Left renal cortex interstitium (tissue), 4 donors: ENCODE measurements around the gene ADAMTS14. TPM values are rescaled to one million over a fixed set of nuclear protein-coding genes. Genes with fewer than 3 reads are reported as not detected.

Experiments
- DNase-seq, 4 donors: peaks; one replicate each; pipeline ENCODE4 v3.0.0-alpha.2; 2013; ENCODE audit warnings: low read depth in 4 of 4, low spot score in 2 of 4, missing footprints in 1 of 4
- polyA plus RNA-seq, 4 donors: library from polyadenylated mRNA; unstranded; fragments of 120-200 nt; gene quantifications; one replicate each; pipeline ENCODE4 v1.2.1, GENCODE V29; 2013; ENCODE audit not compliant: insufficient read length in 4 of 4

Gene ADAMTS14
- polyA plus RNA-seq, 4 donors: 0.96 to 1.6 (median 1.4) TPM

GRCh38 chr10:70748801-70749573 is 76.7 kb downstream of the ADAMTS14 start:
- DNase-seq: no peak

DNA sequence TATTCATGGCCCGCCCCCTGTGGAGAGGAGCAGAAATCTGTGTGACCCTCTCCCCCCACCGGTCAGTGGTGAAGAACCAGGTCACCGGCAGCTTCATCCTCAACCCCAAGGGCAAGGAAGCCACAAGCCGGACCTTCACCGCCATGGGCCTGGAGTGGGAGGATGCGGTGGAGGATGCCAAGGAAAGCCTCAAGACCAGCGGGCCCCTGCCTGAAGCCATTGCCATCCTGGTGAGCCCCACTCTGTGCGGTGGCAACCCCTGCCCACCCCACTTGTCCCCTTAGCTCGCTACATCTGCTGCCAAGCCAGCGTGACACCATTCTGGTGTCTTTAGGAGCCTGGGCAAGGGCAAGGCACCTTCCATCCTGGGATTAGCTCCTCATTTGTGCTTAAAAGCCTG is 77.5 kb downstream of the ADAMTS14 start:
- DNase-seq: no peak

GRCh38 chr10:70750156-70750703 is 77.9 kb downstream of the ADAMTS14 start:
- no peak for DNase-seq

GRCh38 chr10:70751356-70751755 is 79.0 kb downstream of the ADAMTS14 start:
- no peak for DNase-seq

GRCh38 chr10:70751991-70752390 is 79.7 kb downstream of the ADAMTS14 start:
- no peak for DNase-seq

DNA sequence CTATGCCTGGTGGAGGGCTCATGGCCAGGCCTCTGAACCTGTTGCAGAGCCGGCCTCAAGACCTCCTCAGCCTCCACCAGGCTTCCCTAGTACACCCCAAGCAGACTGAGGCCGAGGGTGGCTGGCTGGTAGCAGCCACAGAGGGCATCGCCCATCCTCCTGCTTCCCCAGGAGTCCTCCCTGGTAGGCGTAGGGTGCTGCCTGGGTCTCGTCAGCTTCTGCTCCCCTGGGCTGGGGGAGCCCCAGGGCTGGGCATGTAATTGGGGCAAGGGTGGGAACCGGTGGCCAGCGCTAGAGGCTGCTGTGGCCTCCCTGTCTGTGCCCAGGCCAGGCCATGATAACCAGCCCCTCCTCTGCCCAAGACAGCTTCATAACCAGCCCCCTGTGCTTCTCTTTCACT is 80.3 kb downstream of the ADAMTS14 start:
- no peak for DNase-seq

DNA sequence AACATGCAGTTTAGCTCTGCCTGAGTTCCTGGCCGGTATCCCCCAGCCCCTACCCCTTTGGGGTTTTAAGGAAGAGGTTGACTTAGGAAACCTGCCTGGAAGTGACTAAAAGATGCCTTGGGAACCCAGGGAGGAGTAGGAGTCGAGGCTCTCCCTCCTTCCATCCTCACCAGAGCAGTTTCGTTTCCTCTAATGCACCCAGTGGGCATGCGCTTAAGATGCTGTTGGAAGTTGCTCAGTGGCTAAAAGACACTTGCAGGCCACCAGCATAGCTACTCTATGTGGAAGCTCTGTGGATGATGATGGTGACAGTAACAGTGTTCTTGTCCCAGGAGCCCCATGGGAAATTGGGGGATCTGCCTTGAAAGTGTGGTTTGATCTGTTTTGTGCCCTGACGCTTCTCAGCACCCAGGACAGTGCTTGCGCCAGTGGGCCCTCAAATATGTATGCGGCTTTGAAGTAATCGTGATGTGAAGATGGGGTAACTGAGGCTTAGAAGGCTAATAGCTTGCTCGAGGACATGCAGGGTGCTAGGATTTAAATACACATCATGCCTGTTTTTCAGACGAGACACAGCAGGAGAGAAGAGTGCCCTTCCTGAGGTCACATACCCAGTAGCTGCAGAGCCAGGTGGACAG is 80.8 kb downstream of the ADAMTS14 start:
- DNase-seq: no peak

DNA sequence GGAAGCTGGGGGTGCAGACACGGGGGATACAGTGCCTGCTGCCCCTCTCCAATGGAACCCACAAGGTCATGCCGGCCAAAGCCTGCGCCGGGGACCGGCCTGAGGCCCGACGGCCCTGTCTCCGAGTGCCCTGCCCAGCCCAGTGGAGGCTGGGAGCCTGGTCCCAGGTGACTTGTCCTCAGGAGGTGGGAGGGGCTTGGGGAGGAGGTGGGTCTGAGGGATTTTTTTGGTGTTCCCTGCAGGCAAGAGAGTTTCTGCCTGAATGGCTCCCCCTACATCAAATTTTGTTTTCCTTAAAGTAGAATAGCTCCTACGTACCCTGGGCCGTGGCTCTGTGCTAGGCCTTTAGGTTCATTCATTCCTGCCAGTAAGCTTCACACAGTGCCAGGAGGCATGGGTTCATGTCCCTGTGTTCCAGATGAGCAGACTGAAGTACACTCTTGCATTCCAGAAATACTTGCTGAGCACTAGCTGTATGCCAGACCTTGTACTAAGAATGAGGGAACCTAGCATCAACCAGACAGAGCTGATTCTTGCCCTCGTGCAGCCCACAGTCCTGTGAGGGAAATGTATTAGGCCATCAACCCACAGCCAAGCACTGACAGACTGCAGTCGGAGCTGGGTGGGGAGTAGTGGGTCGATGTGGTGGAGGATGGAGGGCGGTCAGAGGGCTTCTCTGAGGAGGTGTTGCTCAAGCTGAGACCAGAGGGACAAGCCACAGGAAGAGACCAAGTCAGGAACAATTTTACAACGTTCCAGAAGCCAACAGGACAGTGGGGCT is 81.7 kb downstream of the ADAMTS14 start:
- no peak for DNase-seq

DNA sequence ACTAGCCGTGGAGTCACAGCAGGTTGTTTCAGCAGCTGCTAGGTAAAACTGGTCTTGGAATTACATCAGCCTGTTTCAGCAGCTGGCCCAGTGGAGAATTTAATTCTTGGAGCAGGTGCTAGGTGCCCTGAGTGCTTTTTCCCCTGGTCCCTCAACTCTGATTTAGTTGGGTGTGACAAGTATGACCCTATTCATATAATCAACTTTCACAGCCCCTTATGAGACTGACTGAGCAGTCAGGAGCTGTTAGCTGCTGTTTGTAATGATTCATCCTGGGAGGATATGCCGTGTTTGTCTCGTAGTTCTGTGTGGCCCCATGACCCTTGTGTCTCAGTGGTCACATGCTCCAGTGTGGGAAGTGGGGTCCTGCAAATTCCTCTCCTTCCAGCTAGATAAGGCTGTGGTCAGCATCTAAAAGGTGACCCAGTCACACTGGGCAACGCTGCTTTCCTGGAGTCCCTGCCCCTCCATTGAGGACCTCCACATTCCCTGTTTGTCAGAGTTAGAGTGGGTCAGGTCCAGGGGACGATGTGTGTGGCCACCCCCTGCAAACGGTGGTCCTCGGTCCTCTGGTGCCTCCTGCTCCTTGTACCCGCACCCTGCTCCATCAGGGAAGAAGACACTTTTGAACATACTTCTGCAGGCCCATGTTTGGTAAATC is 84.5 kb downstream of the ADAMTS14 start:
- no peak for DNase-seq

DNA sequence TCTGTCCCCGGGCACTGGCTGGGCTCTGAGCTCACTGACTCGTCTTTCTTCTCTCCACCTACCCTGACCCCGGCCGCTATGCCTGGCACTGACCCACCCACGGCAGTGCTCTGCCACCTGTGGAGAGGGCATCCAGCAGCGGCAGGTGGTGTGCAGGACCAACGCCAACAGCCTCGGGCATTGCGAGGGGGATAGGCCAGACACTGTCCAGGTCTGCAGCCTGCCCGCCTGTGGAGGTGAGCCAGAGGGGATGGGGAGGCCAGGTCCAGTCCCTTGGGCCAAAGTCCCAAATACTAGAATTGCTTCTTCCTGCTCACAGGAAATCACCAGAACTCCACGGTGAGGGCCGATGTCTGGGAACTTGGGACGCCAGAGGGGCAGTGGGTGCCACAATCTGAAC is 85.5 kb downstream of the ADAMTS14 start:
- DNase-seq: no peak

- peak in 3 of 4 donors; percentile 54 to 81 (median 59) for DNase-seq
Observed at GRCh38 chr10:70758757-70759514, 86.6 kb downstream of the ADAMTS14 start.

DNA sequence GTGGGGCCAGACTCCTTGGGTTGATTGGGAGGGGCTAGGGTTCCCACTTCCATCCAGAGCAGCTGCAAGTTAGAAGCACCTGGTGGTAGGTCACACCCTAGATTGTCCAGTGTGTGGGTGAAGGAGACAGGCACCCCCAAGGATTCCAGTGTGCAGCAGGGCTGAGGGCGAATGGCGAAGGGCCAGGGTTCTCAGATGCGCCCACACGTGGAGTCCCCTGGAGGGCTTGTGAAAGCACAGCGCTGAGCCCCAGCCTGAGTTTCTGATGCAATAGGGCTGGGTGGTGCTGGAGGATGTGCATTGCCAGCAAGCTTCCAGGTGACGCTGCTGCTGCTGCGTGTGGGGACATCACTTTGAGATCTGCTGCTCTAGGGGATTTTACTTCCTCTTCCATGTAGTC is 87.5 kb downstream of the ADAMTS14 start:
- DNase-seq: no peak

- DNase-seq: no peak
Observed at GRCh38 chr10:70760271-70760787, 88.0 kb downstream of the ADAMTS14 start.

DNA sequence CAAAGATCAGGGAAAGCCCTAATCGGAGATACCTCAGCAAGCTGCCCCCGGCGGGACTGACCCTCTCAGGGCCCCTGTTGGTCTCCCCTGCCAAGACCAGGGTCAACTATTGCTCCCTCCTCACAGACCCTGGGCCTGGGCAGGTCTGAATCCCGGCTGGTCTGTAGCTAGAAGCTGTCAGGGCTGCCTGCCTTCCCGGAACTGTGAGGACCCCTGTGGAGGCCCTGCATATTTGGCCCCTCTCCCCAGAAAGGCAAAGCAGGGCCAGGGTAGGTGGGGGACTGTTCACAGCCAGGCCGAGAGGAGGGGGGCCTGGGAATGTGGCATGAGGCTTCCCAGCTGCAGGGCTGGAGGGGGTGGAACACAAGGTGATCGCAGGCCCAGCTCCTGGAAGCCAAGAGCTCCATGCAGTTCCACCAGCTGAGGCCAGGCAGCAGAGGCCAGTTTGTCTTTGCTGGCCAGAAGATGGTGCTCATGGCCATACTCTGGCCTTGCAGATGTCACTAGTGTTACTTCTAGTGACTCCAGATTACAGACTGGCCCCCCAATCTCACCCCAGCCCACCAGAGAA is 88.8 kb downstream of the ADAMTS14 start:
- peak in 1 of 4 donors; percentile 26 for DNase-seq

DNA sequence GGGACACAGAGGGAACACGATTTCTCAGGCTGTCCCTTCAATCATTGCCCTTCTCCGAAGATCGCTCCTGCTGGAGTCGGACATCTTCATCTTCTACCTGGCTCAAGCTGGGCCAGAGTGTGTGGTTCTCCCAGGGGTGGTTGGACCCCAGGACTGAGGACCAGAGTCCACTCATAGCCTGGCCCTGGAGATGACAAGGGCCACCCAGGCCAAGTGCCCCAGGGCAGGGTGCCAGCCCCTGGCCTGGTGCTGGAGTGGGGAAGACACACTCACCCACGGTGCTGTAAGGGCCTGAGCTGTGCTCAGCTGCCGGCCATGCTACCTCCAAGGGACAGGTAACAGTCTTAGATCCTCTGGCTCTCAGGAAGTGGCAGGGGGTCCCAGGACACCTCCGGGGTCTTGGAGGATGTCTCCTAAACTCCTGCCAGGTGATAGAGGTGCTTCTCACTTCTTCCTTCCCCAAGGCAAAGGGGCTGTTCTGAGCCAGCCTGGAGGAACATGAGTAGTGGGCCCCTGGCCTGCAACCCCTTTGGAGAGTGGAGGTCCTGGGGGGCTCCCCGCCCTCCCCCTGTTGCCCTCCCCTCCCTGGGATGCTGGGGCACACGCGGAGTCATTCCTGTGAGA is 89.5 kb downstream of the ADAMTS14 start:
- no peak for DNase-seq

GRCh38 chr10:70762441-70763175 is 90.3 kb downstream of the ADAMTS14 start:
- no peak for DNase-seq

DNA sequence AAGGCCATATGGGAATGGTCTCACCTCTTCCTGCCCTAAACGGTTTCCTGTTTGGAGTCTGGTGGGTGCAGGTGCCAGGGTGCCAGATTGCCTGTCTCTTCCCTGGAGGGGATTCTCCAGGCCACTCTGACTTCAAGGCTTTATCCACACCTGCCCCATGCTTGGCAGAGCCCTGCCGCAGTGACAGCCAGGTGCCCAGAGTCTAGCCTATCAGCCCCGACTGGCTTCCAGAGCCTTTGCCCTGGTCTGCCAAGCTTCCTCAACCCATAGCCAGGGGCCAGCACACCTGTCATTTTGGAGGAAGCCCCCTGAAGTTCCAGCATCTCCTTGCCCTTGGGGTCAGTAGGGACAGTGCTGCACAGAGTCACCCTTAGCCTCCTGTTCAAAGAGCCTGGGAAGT is 91.3 kb downstream of the ADAMTS14 start:
- no peak for DNase-seq
